ENCODE results near the gene SLC15A4. TPM values are rescaled to one million over a fixed set of nuclear protein-coding genes. Genes with fewer than 3 reads are reported as not detected.

Gene SLC15A4
- polyA plus RNA-seq, 1 of the 3 experiments (the other 2 are of a cell fraction): 14.5 TPM

- H3K9me3 ChIP-seq: no peaks in the 10 kb centered on the region
Measured at GRCh38 chr12:128815779-128816642, 7.7 kb downstream of the SLC15A4 start.

GRCh38 chr12:128814411-128815261 is 9.1 kb downstream of the SLC15A4 start:
- TF ChIP-seq MAX (IDR thresholded peaks at IDR 0.05; ENCODE audit: low read depth) (no peak), FOXJ3 (CRISPR knock-in tag; IDR thresholded peaks at IDR 0.05) (no peak), POLR2AphosphoS5 (IDR thresholded peaks at IDR 0.05; ENCODE audit: low read depth, low read length) (no peak)
- Histone ChIP-seq H3F3A (replicated peaks; ENCODE audit: insufficient read depth) (no peaks in the 10 kb centered on the region), H3K9me2 (no peaks in the 10 kb centered on the region), H3K4me2 (no peak overlapping the region), H3K27me3 (ENCODE audit: insufficient read depth) (no peaks in the 10 kb centered on the region), H3K9me3 (no peaks in the 10 kb centered on the region), H3K9ac (no peak overlapping the region), H3K36me3 (replicated peaks in 1 of 2; ENCODE audit: control insufficient read depth in 1 of 2, insufficient read depth in 2 of 2, low read length in 1 of 2) (peaks cover 17 to 21% of the 10 kb centered on the region in 2 experiments), H3K4me1 (ENCODE audit: control insufficient read depth in 1 of 2, insufficient read depth in 2 of 2, low read depth in 1 of 2, low read length in 1 of 2) (peaks cover 6 to 15% of the 10 kb centered on the region in 2 experiments; a peak in 2 of 4 replicates), H3K79me2 (ENCODE audit: insufficient read depth) (peaks cover 94% of the 10 kb centered on the region), H2AFZ (ENCODE audit: low read depth) (no peak overlapping the region), H3K27ac (ENCODE audit: low read depth in 2 of 2, low read length in 1 of 2) (no peak overlapping the region), H3K4me3 (ENCODE audit: low read depth in 2 of 2, low read length in 1 of 2) (no peak overlapping the region), H4K20me1 (ENCODE audit: insufficient read depth) (peaks cover 41% of the 10 kb centered on the region)
- DNase-seq: no peak
- ChIA-PET CTCF (no interaction called here), POLR2A (no interaction called here)
- WGBS (ENCODE audit: low lambda C conversion rate): 97% methylated on average over 25 of the region's 25 CpGs

More at GRCh38 chr12:128815779-128816642, 7.7 kb downstream of the SLC15A4 start:
- 100% methylated on average over 7 of the region's 7 CpGs for WGBS (ENCODE audit: low lambda C conversion rate)
- Histone ChIP-seq H3K27me3 (ENCODE audit: insufficient read depth) (no peaks in the 10 kb centered on the region), H4K20me1 (ENCODE audit: insufficient read depth) (peaks cover 46% of the 10 kb centered on the region), H3K4me2 (no peak overlapping the region), H3K27ac (ENCODE audit: low read depth in 2 of 2, low read length in 1 of 2) (no peak overlapping the region), H3K36me3 (replicated peaks in 1 of 2; ENCODE audit: control insufficient read depth in 1 of 2, insufficient read depth in 2 of 2, low read length in 1 of 2) (peaks cover 23 to 24% of the 10 kb centered on the region in 2 experiments), H3F3A (replicated peaks; ENCODE audit: insufficient read depth) (no peaks in the 10 kb centered on the region), H3K9ac (no peak overlapping the region), H3K9me2 (no peaks in the 10 kb centered on the region), H3K4me3 (ENCODE audit: low read depth in 2 of 2, low read length in 1 of 2) (no peak overlapping the region), H3K79me2 (ENCODE audit: insufficient read depth) (peaks cover 97% of the 10 kb centered on the region), H2AFZ (ENCODE audit: low read depth) (no peak overlapping the region), H3K4me1 (ENCODE audit: control insufficient read depth in 1 of 2, insufficient read depth in 2 of 2, low read depth in 1 of 2, low read length in 1 of 2) (peaks cover 6 to 7% of the 10 kb centered on the region in 2 experiments; a peak in 2 of 4 replicates)
- TF ChIP-seq SMC3 (IDR thresholded peaks at IDR 0.05; ENCODE audit: low read depth, low read length): no peak
- CTCF ChIA-PET: no interaction called here
- POLR2A ChIA-PET: no interaction called here
- no peak for DNase-seq

GRCh38 chr12:128813883-128814282 is 9.9 kb downstream of the SLC15A4 start:
- 77% methylated on average over 10 of the region's 10 CpGs for WGBS (ENCODE audit: low lambda C conversion rate)
- peaks cover 25 to 28% of the 10 kb centered on the region in 2 experiments for H3K36me3 ChIP-seq (replicated peaks in 1 of 2; ENCODE audit: control insufficient read depth in 1 of 2, insufficient read depth in 2 of 2, low read length in 1 of 2)
- no peaks in the 10 kb centered on the region for H3K9me2 ChIP-seq
- DNase-seq: no peak
- H3K9ac ChIP-seq: no peak overlapping the region
- H3F3A ChIP-seq (replicated peaks; ENCODE audit: insufficient read depth): no peaks in the 10 kb centered on the region
- no peak overlapping the region for H3K4me2 ChIP-seq
- H4K20me1 ChIP-seq (ENCODE audit: insufficient read depth): peaks cover 33% of the 10 kb centered on the region; the same call in 1 of the 2 replicates
- peaks cover 6 to 15% of the 10 kb centered on the region in 2 experiments; a peak in 2 of 4 replicates for H3K4me1 ChIP-seq (ENCODE audit: control insufficient read depth in 1 of 2, insufficient read depth in 2 of 2, low read depth in 1 of 2, low read length in 1 of 2)
- ChIA-PET CTCF (no interaction called here), POLR2A (no interaction called here)
- H3K4me3 ChIP-seq (ENCODE audit: low read depth in 2 of 2, low read length in 1 of 2): no peak overlapping the region
- no peak overlapping the region for H3K27ac ChIP-seq (ENCODE audit: low read depth in 2 of 2, low read length in 1 of 2)
- peaks cover 94% of the 10 kb centered on the region for H3K79me2 ChIP-seq (ENCODE audit: insufficient read depth)
- H3K9me3 ChIP-seq: no peaks in the 10 kb centered on the region
- H3K27me3 ChIP-seq (ENCODE audit: insufficient read depth): no peaks in the 10 kb centered on the region
- no peak overlapping the region for H2AFZ ChIP-seq (ENCODE audit: low read depth)
- TF ChIP-seq NRF1 (IDR thresholded peaks at IDR 0.05; ENCODE audit: low read depth, low read length): no peak
- TF ChIP-seq MEF2A (IDR thresholded peaks at IDR 0.05; ENCODE audit: borderline replicate concordance, low read depth): no peak
- no peak for TF ChIP-seq RCOR1 (IDR thresholded peaks at IDR 0.05; ENCODE audit: low read length)
- TF ChIP-seq TAF1 (IDR thresholded peaks at IDR 0.05; ENCODE audit: borderline replicate concordance, low read depth, low read length): no peak
- TF ChIP-seq CTCF (IDR thresholded peaks at IDR 0.05): no peak
- no peak for TF ChIP-seq NFIC (IDR thresholded peaks at IDR 0.05; ENCODE audit: borderline replicate concordance)
- TF ChIP-seq ZBTB33 (IDR thresholded peaks at IDR 0.05; ENCODE audit: borderline replicate concordance, low read depth): no peak
- no peak for TF ChIP-seq SIN3A (IDR thresholded peaks at IDR 0.05; ENCODE audit: borderline replicate concordance, low read depth, low read length)
- no peak for TF ChIP-seq TEAD4 (IDR thresholded peaks at IDR 0.05; ENCODE audit: borderline replicate concordance, insufficient read depth)
- TF ChIP-seq FOSL2 (IDR thresholded peaks at IDR 0.05; ENCODE audit: borderline replicate concordance, low read depth): no peak
- no peak for TF ChIP-seq GATA2 (CRISPR knock-in tag; IDR thresholded peaks at IDR 0.05)
- TF ChIP-seq POLR2AphosphoS5 (IDR thresholded peaks at IDR 0.05; ENCODE audit: low read depth, low read length): no peak

Data from SK-N-SH (cell line).